Fibroblast of skin of back (primary cell): ENCODE results near the gene MAPK8IP2.
"Not testable (repeated sequence)": the region's sequence is repeated elsewhere in the genome, so short reads cannot be mapped to it uniquely, and the experiment has no call there.

ENCODE experiments used
- DNase-seq: peaks from one replicate; pipeline ENCODE4 v3.0.0-alpha.2; 2013

Gene MAPK8IP2

DNA sequence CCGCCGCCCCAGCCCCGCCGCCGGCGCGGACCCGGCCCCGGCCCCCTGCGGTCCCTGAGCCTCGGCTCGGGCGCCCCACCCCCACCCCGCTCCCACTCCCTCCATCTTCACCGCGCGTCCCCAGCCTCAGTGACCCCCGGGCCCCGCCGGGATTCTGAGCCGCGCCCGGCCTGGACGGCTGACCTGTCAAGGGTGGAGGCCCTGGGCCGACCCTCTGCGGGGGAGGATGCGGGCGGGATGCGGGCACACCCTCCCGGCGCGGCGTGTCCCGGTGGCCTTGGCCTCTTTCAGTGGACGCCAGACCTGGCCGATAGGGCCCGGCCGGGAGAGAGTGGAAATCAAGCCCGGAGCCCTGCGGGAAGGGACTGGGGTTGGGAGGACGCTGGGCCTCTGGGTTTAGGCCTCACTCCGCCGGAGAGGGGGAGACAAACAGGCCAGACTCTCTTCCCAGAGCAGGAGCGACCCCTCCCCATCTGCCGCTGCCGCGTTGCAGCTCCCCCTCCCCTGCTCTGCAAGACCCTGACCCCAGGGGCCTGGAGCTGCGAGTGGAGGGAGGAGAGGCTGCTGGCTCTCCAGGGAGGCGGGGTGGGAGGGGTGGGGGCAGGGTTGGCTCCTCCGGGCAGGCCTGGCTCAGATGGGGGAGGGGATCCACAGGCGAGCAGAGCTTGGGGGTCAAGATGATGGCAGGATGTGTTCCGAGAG lies 525 bp downstream of the MAPK8IP2 start:
- no peak for DNase-seq

GRCh38 chr22:50601669-50602337 lies 1.2 kb downstream of the MAPK8IP2 start:
- DNase-seq, result no peak

- DNase-seq, result no peak
Observed at GRCh38 chr22:50602338-50602700, 1.7 kb downstream of the MAPK8IP2 start.

GRCh38 chr22:50603511-50604255 lies 3.1 kb downstream of the MAPK8IP2 start:
- DNase-seq, result no peak

GRCh38 chr22:50604256-50605001 lies 3.8 kb downstream of the MAPK8IP2 start:
- DNase-seq, result no peak

- DNase-seq, result no peak
Observed at GRCh38 chr22:50605002-50605612, 4.5 kb downstream of the MAPK8IP2 start.

GRCh38 chr22:50605613-50606074 lies 5.1 kb downstream of the MAPK8IP2 start:
- DNase-seq, result no peak

GRCh38 chr22:50606165-50606945 lies 5.8 kb downstream of the MAPK8IP2 start:
- no peak for DNase-seq

- DNase-seq, result no peak
Observed at GRCh38 chr22:50606946-50607658, 6.5 kb downstream of the MAPK8IP2 start.

DNA sequence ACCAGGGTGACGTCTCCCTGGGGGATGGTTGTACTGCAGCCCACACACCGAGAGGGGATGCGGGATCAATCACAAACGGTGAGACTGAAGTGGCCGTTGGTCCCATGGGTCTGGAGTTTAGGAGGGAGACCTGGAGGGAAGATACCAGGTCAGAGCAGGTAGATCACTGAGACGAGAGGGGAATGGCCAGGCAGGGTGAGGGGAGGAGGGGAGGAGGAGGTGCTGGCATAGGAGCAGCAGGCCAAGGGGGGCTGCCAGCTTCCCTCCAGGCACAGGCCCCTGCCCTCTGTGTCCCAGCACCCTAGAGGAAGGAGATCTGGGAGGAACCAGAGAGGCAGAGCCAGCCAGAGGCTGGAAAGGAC lies 7.0 kb downstream of the MAPK8IP2 start:
- DNase-seq, result no peak

DNA sequence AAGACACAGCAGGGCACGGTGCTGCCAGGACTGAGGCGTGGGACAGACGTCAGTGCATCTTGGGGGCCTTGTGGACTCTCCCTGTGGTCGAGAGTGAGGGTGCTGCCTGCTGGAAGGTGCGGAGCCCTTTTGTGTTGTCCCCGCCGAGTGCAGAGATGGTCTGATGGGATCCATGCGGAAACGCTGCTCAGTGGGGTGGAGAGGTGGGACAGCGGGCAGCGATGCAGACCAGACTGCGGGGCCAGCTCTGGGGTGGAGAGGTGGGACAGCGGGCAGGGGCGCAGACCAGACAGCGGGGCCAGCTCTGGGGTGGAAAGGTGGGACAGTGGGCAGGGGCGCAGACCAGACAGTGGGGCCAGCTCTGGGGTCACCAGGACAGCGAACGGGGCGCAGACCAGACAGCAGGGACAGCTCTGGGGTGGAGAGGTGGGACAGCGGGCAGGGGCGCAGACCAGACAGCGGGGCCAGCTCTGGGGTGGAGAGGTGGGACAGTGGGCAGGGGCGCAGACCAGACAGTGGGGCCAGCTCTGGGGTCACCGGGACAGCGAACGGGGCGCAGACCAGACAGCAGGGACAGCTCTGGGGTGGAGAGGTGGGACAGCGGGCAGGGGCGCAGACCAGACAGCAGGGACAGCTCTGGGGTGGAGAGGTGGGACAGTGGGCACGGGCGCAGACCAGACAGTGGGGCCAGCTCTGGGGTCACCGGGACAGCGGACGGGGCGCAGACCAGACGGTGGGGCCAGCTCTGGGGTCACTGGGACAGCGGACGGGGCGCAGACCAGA lies 7.7 kb downstream of the MAPK8IP2 start:
- not testable (repeated sequence) for DNase-seq

GRCh38 chr22:50608996-50609395 lies 8.4 kb downstream of the MAPK8IP2 start:
- DNase-seq, result no peak

DNA sequence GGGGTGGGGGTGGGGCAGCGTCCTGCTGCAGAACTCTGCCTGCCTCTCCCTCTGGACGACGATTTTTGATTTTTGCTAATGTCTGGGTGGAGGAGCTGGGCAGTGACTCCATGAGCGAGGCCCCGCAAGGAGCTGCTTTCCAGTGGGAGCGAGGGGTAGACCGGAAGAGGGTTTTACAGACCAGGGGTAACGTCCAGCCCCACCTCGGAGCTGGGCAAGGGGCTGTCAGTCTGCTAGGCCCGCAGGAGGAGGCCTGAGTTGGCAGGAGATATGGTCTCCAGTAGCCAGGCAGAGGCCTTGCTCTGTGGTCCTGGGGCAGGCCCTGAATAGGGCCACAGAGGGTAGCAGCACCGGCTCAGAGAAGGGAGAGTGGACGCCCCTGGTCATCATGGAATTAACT lies 9.0 kb downstream of the MAPK8IP2 start:
- no peak for DNase-seq

GRCh38 chr22:50610041-50610451 lies 9.5 kb downstream of the MAPK8IP2 start:
- DNase-seq, result no peak

- no peak for DNase-seq
Observed at GRCh38 chr22:50610581-50610980, 10.0 kb downstream of the MAPK8IP2 start.

GRCh38 chr22:50611341-50612060 lies 10.9 kb downstream of the MAPK8IP2 start:
- DNase-seq, result no peak

- no peak for DNase-seq
Observed at GRCh38 chr22:50612168-50612527, 11.6 kb downstream of the MAPK8IP2 start.

DNA sequence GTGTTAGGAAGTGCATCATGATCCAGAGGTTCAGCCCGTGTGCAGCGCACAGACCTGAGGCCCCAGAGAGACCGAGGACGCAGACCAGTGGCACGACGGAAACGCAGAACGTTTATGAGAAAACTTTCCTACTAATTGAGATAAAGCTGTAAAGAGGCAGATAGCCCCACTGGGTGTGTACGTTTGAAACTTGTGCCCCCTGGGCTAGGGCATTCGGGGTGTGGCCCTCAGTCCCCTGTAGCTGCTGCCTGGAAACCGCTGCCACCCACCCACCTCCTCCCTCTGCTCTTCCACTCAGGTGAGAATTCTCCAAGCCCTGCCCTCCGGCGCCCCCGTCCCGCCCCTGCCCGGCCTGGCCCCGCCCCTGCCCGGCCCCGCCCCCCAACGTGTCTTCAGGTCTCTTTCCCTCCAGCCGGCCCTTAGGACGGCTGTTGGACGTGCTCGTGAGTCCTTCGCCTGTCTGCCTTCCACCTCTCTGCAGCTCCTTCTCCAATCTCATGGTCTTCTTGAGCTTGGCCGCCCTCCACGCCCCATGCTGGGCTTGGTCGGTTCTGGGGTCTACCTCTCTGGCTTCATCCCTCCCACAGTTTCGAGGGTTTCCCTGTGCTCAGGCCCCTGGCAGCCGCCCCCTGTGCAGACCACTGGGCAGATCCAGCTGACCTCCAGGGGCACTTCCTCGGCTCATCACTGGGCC lies 12.1 kb downstream of the MAPK8IP2 start:
- no peak for DNase-seq
